Cardiac muscle cell (in vitro differentiated cells and primary cell): Measurements from ENCODE around the gene RDH16. TPM values are rescaled to one million over a fixed set of nuclear protein-coding genes. Genes with fewer than 3 reads are reported as not detected.
"Not testable (repeated sequence)": the region's sequence is repeated elsewhere in the genome, so short reads cannot be mapped to it uniquely, and the experiment has no call there.

Experiments
- DNase-seq, 2 donors: peaks; one replicate each; pipeline versions ENCODE4 v3.0.0 to v3.0.0-alpha.2; 2010 to 2017; ENCODE audit warnings: low read depth in 1 of 2, low spot score in 1 of 2
- H3K27ac ChIP-seq: fragments of 200-600 bp; sonication (generic); 2 replicates; pipeline ENCODE4 v1.5.1; 2016
- H3K27me3 ChIP-seq: fragments of 200-600 bp; sonication (generic); 2 replicates; pipeline ENCODE4 v1.6.0; 2016; ENCODE audit warnings: control low read depth
- H3K36me3 ChIP-seq: fragments of 200-600 bp; sonication (generic); 2 replicates; pipeline ENCODE4 v1.5.1; 2016; ENCODE audit warnings: control low read depth
- H3K4me1 ChIP-seq: fragments of 200-600 bp; sonication (generic); 2 replicates; pipeline ENCODE4 v1.8.1; 2017; ENCODE audit warnings: low read depth, mild to moderate bottlenecking, mixed run types
- H3K4me3 ChIP-seq: fragments of 200-600 bp; sonication (generic); 2 replicates; pipeline ENCODE4 v1.5.1; 2016; ENCODE audit warnings: mild to moderate bottlenecking
- H3K9me3 ChIP-seq: fragments of 200-600 bp; sonication (generic); 2 replicates; pipeline ENCODE4 v1.5.1; 2017; ENCODE audit warnings: low read depth, mild to moderate bottlenecking, control low read depth
- polyA plus RNA-seq: library from polyadenylated mRNA; unstranded; fragments of >200 nt; fragmentation: Nextera tagmentation; extraction: Ambion mirVana; gene quantifications from 2 replicates; pipeline ENCODE4 v1.2.1, GENCODE V29; 2016
- total RNA-seq: library from RNA; depleted of rRNA; stranded (reverse); fragments of >200 nt; gene quantifications from 2 replicates; pipeline ENCODE4 v1.2.3, GENCODE V29; 2016
- TF ChIP-seq, protein P1 (sequence below): IDR thresholded peaks from 2 replicates; pipeline ENCODE4 v1.5.1; 2012; ENCODE audit warnings: low read depth, mild to moderate bottlenecking, low read length

Gene RDH16
- total and polyA plus RNA-seq, 2 experiments from 2014 or later, result 0.92 to 2.6 TPM

DNA sequence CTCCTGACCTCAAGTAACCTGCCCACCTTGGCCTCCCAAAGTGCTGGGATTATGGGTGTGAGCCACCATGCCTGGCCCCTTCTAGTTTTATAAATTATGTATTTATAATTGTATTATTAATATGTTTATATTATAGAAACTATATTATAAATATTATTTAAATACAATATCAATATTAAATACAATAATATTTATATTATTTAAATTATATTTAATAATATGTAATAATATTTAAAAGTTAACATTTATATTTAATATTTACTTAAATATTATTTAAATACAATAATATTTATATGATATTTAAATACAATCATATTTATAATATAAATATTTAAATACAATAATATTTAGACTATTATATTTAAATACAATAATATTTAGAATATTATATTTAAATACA, 43.2 kb downstream of the RDH16 start:
- H3K4me3 ChIP-seq, result no peak overlapping the region
- no peaks in the 10 kb centered on the region for H3K27me3 ChIP-seq
- no peaks in the 10 kb centered on the region for H3K36me3 ChIP-seq
- no peaks in the 10 kb centered on the region for H3K4me1 ChIP-seq
- TF ChIP-seq, protein P1, sequence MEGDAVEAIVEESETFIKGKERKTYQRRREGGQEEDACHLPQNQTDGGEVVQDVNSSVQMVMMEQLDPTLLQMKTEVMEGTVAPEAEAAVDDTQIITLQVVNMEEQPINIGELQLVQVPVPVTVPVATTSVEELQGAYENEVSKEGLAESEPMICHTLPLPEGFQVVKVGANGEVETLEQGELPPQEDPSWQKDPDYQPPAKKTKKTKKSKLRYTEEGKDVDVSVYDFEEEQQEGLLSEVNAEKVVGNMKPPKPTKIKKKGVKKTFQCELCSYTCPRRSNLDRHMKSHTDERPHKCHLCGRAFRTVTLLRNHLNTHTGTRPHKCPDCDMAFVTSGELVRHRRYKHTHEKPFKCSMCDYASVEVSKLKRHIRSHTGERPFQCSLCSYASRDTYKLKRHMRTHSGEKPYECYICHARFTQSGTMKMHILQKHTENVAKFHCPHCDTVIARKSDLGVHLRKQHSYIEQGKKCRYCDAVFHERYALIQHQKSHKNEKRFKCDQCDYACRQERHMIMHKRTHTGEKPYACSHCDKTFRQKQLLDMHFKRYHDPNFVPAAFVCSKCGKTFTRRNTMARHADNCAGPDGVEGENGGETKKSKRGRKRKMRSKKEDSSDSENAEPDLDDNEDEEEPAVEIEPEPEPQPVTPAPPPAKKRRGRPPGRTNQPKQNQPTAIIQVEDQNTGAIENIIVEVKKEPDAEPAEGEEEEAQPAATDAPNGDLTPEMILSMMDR, result no peak
- H3K27ac ChIP-seq, result no peak overlapping the region
- DNase-seq, result no peak
- no peaks in the 10 kb centered on the region for H3K9me3 ChIP-seq

GRCh38 chr12:56909403-56909802, 48.0 kb downstream of the RDH16 start:
- not testable (repeated sequence) for H3K4me3 ChIP-seq

DNA sequence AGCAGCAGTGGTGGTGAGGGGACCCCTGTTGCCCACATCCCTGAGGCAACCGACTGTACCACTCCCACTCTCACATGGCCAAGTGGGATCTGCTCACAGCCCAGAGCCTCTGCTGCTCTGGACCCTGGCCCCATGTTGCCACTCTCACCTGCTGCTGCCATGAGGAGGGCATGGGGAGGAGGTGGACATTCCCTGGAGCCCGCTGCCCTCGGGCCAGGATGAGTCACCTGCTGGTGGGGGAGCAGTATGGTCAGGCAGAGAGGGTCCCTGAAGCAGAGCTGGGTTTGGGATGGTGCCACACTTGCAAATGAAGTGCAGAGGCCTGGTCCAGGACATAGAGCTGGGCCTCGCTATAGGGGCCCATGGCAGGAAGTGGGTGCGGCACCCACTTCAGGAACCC, 49.3 kb downstream of the RDH16 start:
- no peaks in the 10 kb centered on the region for H3K4me1 ChIP-seq
- TF ChIP-seq, protein P1, result no peak
- no peak overlapping the region for H3K27ac ChIP-seq
- H3K9me3 ChIP-seq, result no peaks in the 10 kb centered on the region
- H3K4me3 ChIP-seq, result no peak overlapping the region
- no peak for DNase-seq
- H3K27me3 ChIP-seq, result no peaks in the 10 kb centered on the region
- no peaks in the 10 kb centered on the region for H3K36me3 ChIP-seq

More at GRCh38 chr12:56909403-56909802, 48.0 kb downstream of the RDH16 start:
- H3K27ac ChIP-seq, DNase-seq, H3K27me3 ChIP-seq, H3K36me3 ChIP-seq, H3K4me1 ChIP-seq, H3K9me3 ChIP-seq: not testable (repeated sequence)

- Histone ChIP-seq H3K36me3 (no peaks in the 10 kb centered on the region), H3K27ac (no peak overlapping the region), H3K4me1 (no peaks in the 10 kb centered on the region), H3K27me3 (no peaks in the 10 kb centered on the region), H3K9me3 (no peaks in the 10 kb centered on the region), H3K4me3 (no peak overlapping the region)
- no peak for DNase-seq
- TF ChIP-seq, protein P1, result no peak
Observed at GRCh38 chr12:56905852-56906251, 51.6 kb downstream of the RDH16 start.

- no peaks in the 10 kb centered on the region for H3K9me3 ChIP-seq
- H3K36me3 ChIP-seq, result no peaks in the 10 kb centered on the region
- no peaks in the 10 kb centered on the region for H3K27me3 ChIP-seq
- no peak for DNase-seq
- TF ChIP-seq, protein P1, result no peak
- no peak overlapping the region for H3K4me3 ChIP-seq
- no peak overlapping the region for H3K27ac ChIP-seq
- no peaks in the 10 kb centered on the region for H3K4me1 ChIP-seq
Observed at GRCh38 chr12:56903374-56903773, 54.0 kb downstream of the RDH16 start.

Other genes with a start within 250 kb of the RDH16 start
- gene NACA, start 232.3 kb downstream of the RDH16 start, total RNA-seq, result 916 and 1,196 TPM in 2 replicates
- 871 and 891 TPM in 2 replicates for gene NACA, start 232.3 kb downstream of the RDH16 start, polyA plus RNA-seq
- 6.0 and 9.9 TPM in 2 replicates for gene PRIM1, start 205.3 kb downstream of the RDH16 start, total RNA-seq
- 15.4 and 17.8 TPM in 2 replicates for gene PRIM1, start 205.3 kb downstream of the RDH16 start, polyA plus RNA-seq
- gene HSD17B6, start 194.3 kb downstream of the RDH16 start, total RNA-seq, result 0.53 and 1.9 TPM in 2 replicates
- 0.64 TPM in 1 of 2 replicates, not detected in the other for gene HSD17B6, start 194.3 kb downstream of the RDH16 start, polyA plus RNA-seq
- gene SDR9C7, start 23.2 kb downstream of the RDH16 start, total RNA-seq, result 0.14 and 1.3 TPM in 2 replicates
- gene SDR9C7, start 23.2 kb downstream of the RDH16 start, polyA plus RNA-seq, result 0.07 and 1.2 TPM in 2 replicates
- gene ZBTB39, start 48.9 kb upstream of the RDH16 start, total RNA-seq, result 14.4 and 17.9 TPM in 2 replicates
- 8.8 and 9.9 TPM in 2 replicates for gene ZBTB39, start 48.9 kb upstream of the RDH16 start, polyA plus RNA-seq
- gene TAC3, start 58.9 kb upstream of the RDH16 start, total RNA-seq, result 1.4 and 3.5 TPM in 2 replicates
- 5.7 and 9.9 TPM in 2 replicates for gene TAC3, start 58.9 kb upstream of the RDH16 start, polyA plus RNA-seq
- not detected in 2 replicates for gene MYO1A, start 92.5 kb upstream of the RDH16 start, total RNA-seq
- 1.5 TPM in 1 of 2 replicates, not detected in the other for gene MYO1A, start 92.5 kb upstream of the RDH16 start, polyA plus RNA-seq
- gene NEMP1, start 121.2 kb upstream of the RDH16 start, total RNA-seq, result 4.4 and 8.8 TPM in 2 replicates
- gene NEMP1, start 121.2 kb upstream of the RDH16 start, polyA plus RNA-seq, result 5.8 and 6.6 TPM in 2 replicates
- gene NAB2, start 131.5 kb upstream of the RDH16 start, total RNA-seq, result 30.8 and 35.0 TPM in 2 replicates
- 11.9 and 14.7 TPM in 2 replicates for gene NAB2, start 131.5 kb upstream of the RDH16 start, polyA plus RNA-seq
- 34.6 and 53.0 TPM in 2 replicates for gene STAT6, start 153.8 kb upstream of the RDH16 start, total RNA-seq
- gene STAT6, start 153.8 kb upstream of the RDH16 start, polyA plus RNA-seq, result 37.2 and 45.9 TPM in 2 replicates
- 37.1 and 77.5 TPM in 2 replicates for gene LRP1, start 170.9 kb upstream of the RDH16 start, total RNA-seq
- 28.3 and 28.5 TPM in 2 replicates for gene LRP1, start 170.9 kb upstream of the RDH16 start, polyA plus RNA-seq
- gene LRP1-AS, start 190.0 kb upstream of the RDH16 start, total RNA-seq, result not detected in 2 replicates
- not detected in 2 replicates for gene LRP1-AS, start 190.0 kb upstream of the RDH16 start, polyA plus RNA-seq